GM23338 (cell line): ENCODE measurements around the gene CTU1. TPM values are rescaled to one million over a fixed set of nuclear protein-coding genes. Genes with fewer than 3 reads are reported as not detected.

Experiments used
- ATAC-seq: fragments of 200-7000 bp; cut with Tn5 transposase; 3 replicates; pipeline ENCODE4 v1.9.1; 2020
- DNase-seq: peaks from one replicate; pipeline ENCODE4 v3.0.0-alpha.2; 2015; ENCODE audit warnings: low spot score
- H2AFZ ChIP-seq: fragments of 200-600 bp; sonication (generic); 2 replicates; pipeline ENCODE4 v1.8.0; 2016; ENCODE audit warnings: antibody characterized with exemption, mild to moderate bottlenecking, moderate library complexity
- H3F3A ChIP-seq: fragments of 200-600 bp; sonication (generic); replicated peaks from 2 replicates; pipeline ENCODE4 v1.8.0; 2017; ENCODE audit warnings: antibody characterized with exemption, mixed run types, low read depth
- H3K27ac ChIP-seq: fragments of 200-600 bp; sonication (generic); 2 replicates; pipeline ENCODE4 v1.6.1; 2016; ENCODE audit warnings: low read depth
- H3K27me3 ChIP-seq: fragments of 200-600 bp; sonication (generic); 2 replicates; pipeline ENCODE4 v1.8.0; 2016; ENCODE audit warnings: mild to moderate bottlenecking, mixed run types, moderate library complexity; ENCODE audit not compliant: insufficient read depth
- H3K36me3 ChIP-seq: fragments of 200-600 bp; sonication (generic); 2 replicates; pipeline ENCODE4 v1.8.0; 2016; ENCODE audit warnings: mild to moderate bottlenecking; ENCODE audit not compliant: insufficient read depth
- H3K4me1 ChIP-seq: fragments of 200-600 bp; sonication (generic); 2 replicates; pipeline ENCODE4 v1.8.0; 2016; ENCODE audit warnings: mild to moderate bottlenecking, moderate library complexity; ENCODE audit not compliant: insufficient read depth
- H3K4me2 ChIP-seq: fragments of 200-600 bp; sonication (generic); 2 replicates; pipeline ENCODE4 v1.7.1; 2017; ENCODE audit warnings: mixed run types
- H3K4me3 ChIP-seq: fragments of 200-600 bp; sonication (generic); 2 replicates; pipeline ENCODE4 v1.6.1; 2016; ENCODE audit warnings: mixed run types
- H3K79me2 ChIP-seq: fragments of 200-600 bp; sonication (generic); replicated peaks from 2 replicates; pipeline ENCODE4 v1.8.0; 2017; ENCODE audit warnings: mild to moderate bottlenecking; ENCODE audit not compliant: insufficient read depth
- H3K9me2 ChIP-seq: fragments of 200-600 bp; sonication (generic); 2 replicates; pipeline ENCODE4 v1.8.0; 2017; ENCODE audit not compliant: insufficient read depth
- H4K20me1 ChIP-seq: fragments of 200-600 bp; sonication (generic); replicated peaks from 2 replicates; pipeline ENCODE4 v1.8.0; 2017; ENCODE audit warnings: mild to moderate bottlenecking; ENCODE audit not compliant: insufficient read depth
- H3K27ac Mint-ChIP-seq: 2 replicates; pipeline ENCODE4 v1.8.0; 2020; ENCODE audit warnings: inconsistent platforms, mild to moderate bottlenecking, moderate library complexity, mixed read lengths
- H3K27me3 Mint-ChIP-seq: 3 replicates; pipeline ENCODE4 v1.8.0; 2022; ENCODE audit warnings: low read depth, mild to moderate bottlenecking, moderate library complexity, mixed read lengths, inconsistent platforms; ENCODE audit not compliant: insufficient read depth, poor library complexity
- H3K36me3 Mint-ChIP-seq: 3 replicates; pipeline ENCODE4 v1.8.0; 2021; ENCODE audit warnings: low read depth, mild to moderate bottlenecking, inconsistent platforms, moderate library complexity, mixed read lengths
- H3K4me1 Mint-ChIP-seq: 3 replicates; pipeline ENCODE4 v1.8.0; 2020; ENCODE audit warnings: mild to moderate bottlenecking, inconsistent platforms, mixed read lengths
- H3K4me3 Mint-ChIP-seq: 3 replicates; pipeline ENCODE4 v1.8.0; 2021; ENCODE audit warnings: moderate library complexity, mild to moderate bottlenecking, inconsistent platforms, mixed read lengths
- H3K9me3 Mint-ChIP-seq: 3 replicates; pipeline ENCODE4 v1.8.0; 2020; ENCODE audit warnings: moderate library complexity, mild to moderate bottlenecking, inconsistent platforms, mixed read lengths
- CREB1 ChIP-seq: fragments of 250-450 bp; sonication (Bioruptor Pico); IDR thresholded peaks from 2 replicates; pipeline ENCODE4 v1.5.0; 2020; ENCODE audit warnings: low read depth, mild to moderate bottlenecking, moderate library complexity
- EZH2 ChIP-seq: fragments of 200-600 bp; sonication (generic); IDR thresholded peaks from one replicate; pipeline ENCODE4 v1.8.0; 2017; ENCODE audit warnings: antibody characterized with exemption, mild to moderate bottlenecking, low read depth; ENCODE audit not compliant: unreplicated experiment
- JUNB ChIP-seq: IDR thresholded peaks from one replicate; pipeline ENCODE4 v1.6.1; 2016; ENCODE audit warnings: antibody characterized with exemption; ENCODE audit not compliant: unreplicated experiment
- ZNF114 ChIP-seq: fragments of 250-450 bp; sonication (Bioruptor Pico); IDR thresholded peaks from 2 replicates; pipeline ENCODE4 v1.5.0; 2020; ENCODE audit warnings: mild to moderate bottlenecking, moderate library complexity
- polyA plus RNA-seq: library from polyadenylated mRNA; unstranded; fragments of >200 nt; fragmentation: Nextera tagmentation; extraction: Ambion mirVana; gene quantifications from 2 replicates; pipeline ENCODE4 v1.2.1, GENCODE V29; 2016
- total RNA-seq: library from RNA; depleted of rRNA; stranded (reverse); fragments of >200 nt; shearing (Covaris generic); gene quantifications from 2 replicates; pipeline ENCODE4 v1.2.3, GENCODE V29; 2014
- TF ChIP-seq, protein P1 (sequence below): fragments of 250-450 bp; sonication (Bioruptor Pico); IDR thresholded peaks from 2 replicates; pipeline ENCODE4 v1.5.0; 2020; ENCODE audit warnings: mild to moderate bottlenecking, moderate library complexity
- TF ChIP-seq, protein P2 (sequence below), 2 experiments: fragments of 200-600 bp in 1 of 2; sonication (generic) in 1 of 2; conservative IDR thresholded peaks; 2 replicates each; pipeline versions ENCODE4 v1.5.1 to v1.6.1; 2016 to 2017; ENCODE audit warnings: antibody characterized with exemption in 2 of 2, low read depth in 2 of 2, mild to moderate bottlenecking in 2 of 2, moderate library complexity in 1 of 2

CTU1 gene
- total and polyA plus RNA-seq, 2 experiments from 2014 or later, result 3.7 to 18.8 TPM

DNA sequence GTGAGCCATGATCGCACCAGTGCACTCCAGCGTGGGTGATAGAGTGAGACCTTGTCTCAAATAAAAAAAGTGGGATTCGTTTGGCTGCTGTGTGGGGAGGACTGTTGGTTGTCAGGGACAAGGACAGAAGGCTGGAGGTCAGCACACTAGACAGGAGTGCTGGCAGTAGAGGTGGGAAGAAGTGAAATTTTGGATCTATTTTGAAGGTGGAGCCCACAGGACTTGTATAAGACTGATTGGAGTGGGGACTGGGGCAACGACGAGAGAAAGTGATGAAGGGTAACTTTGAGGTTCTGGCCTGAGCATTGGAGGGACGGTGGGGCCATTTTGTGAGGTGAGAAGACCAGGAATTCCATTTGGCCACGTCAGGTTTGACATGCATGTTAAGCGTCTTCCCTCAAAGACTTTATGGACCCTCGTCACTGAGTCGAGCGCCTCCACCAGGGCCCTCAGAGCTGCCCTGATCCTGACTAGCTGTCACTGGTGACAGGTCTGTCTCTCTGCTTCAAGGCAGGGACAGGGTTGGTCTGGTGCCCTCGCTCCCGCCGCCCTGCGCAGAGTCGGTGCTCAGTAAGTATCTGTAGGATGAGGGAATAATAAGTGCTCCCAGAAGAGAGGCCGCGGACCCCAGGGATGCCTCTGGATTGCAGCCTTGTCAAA lies 673 bp downstream of the CTU1 start (continued):
- TF ChIP-seq, protein P1, sequence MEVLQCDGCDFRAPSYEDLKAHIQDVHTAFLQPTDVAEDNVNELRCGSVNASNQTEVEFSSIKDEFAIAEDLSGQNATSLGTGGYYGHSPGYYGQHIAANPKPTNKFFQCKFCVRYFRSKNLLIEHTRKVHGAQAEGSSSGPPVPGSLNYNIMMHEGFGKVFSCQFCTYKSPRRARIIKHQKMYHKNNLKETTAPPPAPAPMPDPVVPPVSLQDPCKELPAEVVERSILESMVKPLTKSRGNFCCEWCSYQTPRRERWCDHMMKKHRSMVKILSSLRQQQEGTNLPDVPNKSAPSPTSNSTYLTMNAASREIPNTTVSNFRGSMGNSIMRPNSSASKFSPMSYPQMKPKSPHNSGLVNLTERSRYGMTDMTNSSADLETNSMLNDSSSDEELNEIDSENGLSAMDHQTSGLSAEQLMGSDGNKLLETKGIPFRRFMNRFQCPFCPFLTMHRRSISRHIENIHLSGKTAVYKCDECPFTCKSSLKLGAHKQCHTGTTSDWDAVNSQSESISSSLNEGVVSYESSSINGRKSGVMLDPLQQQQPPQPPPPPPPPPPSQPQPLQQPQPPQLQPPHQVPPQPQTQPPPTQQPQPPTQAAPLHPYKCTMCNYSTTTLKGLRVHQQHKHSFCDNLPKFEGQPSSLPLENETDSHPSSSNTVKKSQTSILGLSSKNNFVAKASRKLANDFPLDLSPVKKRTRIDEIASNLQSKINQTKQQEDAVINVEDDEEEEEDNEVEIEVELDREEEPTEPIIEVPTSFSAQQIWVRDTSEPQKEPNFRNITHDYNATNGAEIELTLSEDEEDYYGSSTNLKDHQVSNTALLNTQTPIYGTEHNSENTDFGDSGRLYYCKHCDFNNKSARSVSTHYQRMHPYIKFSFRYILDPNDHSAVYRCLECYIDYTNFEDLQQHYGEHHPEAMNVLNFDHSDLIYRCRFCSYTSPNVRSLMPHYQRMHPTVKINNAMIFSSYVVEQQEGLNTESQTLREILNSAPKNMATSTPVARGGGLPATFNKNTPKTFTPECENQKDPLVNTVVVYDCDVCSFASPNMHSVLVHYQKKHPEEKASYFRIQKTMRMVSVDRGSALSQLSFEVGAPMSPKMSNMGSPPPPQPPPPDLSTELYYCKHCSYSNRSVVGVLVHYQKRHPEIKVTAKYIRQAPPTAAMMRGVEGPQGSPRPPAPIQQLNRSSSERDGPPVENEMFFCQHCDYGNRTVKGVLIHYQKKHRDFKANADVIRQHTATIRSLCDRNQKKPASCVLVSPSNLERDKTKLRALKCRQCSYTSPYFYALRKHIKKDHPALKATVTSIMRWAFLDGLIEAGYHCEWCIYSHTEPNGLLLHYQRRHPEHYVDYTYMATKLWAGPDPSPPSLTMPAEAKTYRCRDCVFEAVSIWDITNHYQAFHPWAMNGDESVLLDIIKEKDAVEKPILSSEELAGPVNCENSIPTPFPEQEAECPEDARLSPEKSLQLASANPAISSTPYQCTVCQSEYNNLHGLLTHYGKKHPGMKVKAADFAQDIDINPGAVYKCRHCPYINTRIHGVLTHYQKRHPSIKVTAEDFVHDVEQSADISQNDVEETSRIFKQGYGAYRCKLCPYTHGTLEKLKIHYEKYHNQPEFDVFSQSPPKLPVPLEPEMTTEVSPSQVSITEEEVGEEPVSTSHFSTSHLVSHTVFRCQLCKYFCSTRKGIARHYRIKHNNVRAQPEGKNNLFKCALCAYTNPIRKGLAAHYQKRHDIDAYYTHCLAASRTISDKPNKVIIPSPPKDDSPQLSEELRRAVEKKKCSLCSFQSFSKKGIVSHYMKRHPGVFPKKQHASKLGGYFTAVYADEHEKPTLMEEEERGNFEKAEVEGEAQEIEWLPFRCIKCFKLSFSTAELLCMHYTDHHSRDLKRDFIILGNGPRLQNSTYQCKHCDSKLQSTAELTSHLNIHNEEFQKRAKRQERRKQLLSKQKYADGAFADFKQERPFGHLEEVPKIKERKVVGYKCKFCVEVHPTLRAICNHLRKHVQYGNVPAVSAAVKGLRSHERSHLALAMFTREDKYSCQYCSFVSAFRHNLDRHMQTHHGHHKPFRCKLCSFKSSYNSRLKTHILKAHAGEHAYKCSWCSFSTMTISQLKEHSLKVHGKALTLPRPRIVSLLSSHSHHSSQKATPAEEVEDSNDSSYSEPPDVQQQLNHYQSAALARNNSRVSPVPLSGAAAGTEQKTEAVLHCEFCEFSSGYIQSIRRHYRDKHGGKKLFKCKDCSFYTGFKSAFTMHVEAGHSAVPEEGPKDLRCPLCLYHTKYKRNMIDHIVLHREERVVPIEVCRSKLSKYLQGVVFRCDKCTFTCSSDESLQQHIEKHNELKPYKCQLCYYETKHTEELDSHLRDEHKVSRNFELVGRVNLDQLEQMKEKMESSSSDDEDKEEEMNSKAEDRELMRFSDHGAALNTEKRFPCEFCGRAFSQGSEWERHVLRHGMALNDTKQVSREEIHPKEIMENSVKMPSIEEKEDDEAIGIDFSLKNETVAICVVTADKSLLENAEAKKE (CRISPR knock-in tag), result no peak
- no peak for TF ChIP-seq EZH2
- TF ChIP-seq, protein P2, sequence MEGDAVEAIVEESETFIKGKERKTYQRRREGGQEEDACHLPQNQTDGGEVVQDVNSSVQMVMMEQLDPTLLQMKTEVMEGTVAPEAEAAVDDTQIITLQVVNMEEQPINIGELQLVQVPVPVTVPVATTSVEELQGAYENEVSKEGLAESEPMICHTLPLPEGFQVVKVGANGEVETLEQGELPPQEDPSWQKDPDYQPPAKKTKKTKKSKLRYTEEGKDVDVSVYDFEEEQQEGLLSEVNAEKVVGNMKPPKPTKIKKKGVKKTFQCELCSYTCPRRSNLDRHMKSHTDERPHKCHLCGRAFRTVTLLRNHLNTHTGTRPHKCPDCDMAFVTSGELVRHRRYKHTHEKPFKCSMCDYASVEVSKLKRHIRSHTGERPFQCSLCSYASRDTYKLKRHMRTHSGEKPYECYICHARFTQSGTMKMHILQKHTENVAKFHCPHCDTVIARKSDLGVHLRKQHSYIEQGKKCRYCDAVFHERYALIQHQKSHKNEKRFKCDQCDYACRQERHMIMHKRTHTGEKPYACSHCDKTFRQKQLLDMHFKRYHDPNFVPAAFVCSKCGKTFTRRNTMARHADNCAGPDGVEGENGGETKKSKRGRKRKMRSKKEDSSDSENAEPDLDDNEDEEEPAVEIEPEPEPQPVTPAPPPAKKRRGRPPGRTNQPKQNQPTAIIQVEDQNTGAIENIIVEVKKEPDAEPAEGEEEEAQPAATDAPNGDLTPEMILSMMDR (conservative IDR thresholded peaks at IDR 0.05; ENCODE audit: low read depth in 2 of 2), result no peak

DNA sequence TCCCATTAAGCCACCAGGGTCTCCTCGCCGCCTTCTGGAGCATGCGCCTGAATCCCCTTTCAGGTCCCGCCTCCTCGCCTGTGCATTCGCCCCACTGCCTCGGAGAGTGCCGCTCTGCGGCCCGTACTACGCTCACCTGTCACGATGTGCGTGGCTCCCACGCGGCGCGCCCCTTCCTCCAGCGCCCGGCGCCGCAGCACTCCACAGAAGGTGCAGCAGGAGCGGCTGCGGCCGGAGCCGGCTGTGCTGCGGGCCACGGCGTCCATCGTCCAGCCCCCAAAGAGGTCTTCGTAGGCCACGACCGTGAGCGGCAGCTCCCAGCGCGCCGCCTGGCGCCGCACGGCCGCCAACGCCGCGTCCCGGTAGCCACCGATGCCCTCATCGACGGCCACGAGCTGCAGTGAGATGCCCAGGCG lies 4.3 kb downstream of the CTU1 start:
- H3K4me1 ChIP-seq, result peaks cover 15% of the 10 kb centered on the region; the same call in 1 of the 2 replicates
- TF ChIP-seq ZNF114 (no peak), CREB1 (no peak), EZH2 (no peak), JUNB (no peak)
- TF ChIP-seq, protein P1 (CRISPR knock-in tag), result no peak
- H3K79me2 ChIP-seq, result peaks cover 14% of the 10 kb centered on the region
- peaks cover 5% of the 10 kb centered on the region for H3K4me1 Mint-ChIP-seq
- H3K4me3 Mint-ChIP-seq, result no peak overlapping the region
- DNase-seq, result peak; percentile 31
- no peaks in the 10 kb centered on the region for H3K27me3 ChIP-seq
- ATAC-seq, result peak; percentile 4
- H3K9me3 Mint-ChIP-seq, result peaks cover 4% of the 10 kb centered on the region; the same call in 2 of the 3 replicates
- H3K36me3 ChIP-seq, result peaks cover 4% of the 10 kb centered on the region; the same call in 1 of the 2 replicates
- peaks cover 7% of the 10 kb centered on the region; the same call in 1 of the 2 replicates for H4K20me1 ChIP-seq
- H3K27ac ChIP-seq, result no peak overlapping the region
- H3K27ac Mint-ChIP-seq, result no peak overlapping the region
- no peak overlapping the region for H3K4me2 ChIP-seq
- H3F3A ChIP-seq, result no peaks in the 10 kb centered on the region
- H3K36me3 Mint-ChIP-seq, result peaks cover 20% of the 10 kb centered on the region
- no peak overlapping the region for H3K4me3 ChIP-seq
- H3K27me3 Mint-ChIP-seq, result peaks cover 13% of the 10 kb centered on the region
- no peak overlapping the region for H2AFZ ChIP-seq
- no peaks in the 10 kb centered on the region for H3K9me2 ChIP-seq
